IMR-90 (cell line): ENCODE data around the gene NAXE. TPM values are rescaled to one million over a fixed set of nuclear protein-coding genes. Genes with fewer than 3 reads are reported as not detected.

ENCODE experiments used
- ATAC-seq: fragments of 200-7000 bp; cut with Tn5 transposase; 2 replicates; pipeline ENCODE4 v1.9.1; 2020; ENCODE audit warnings: low read depth, mild to moderate bottlenecking, moderate library complexity
- BruUV-seq: library from RNA; stranded (reverse); fragments of 400-500 nt; replicated peaks from 2 replicates; lab custom pipeline; 2021; lab: Mats Ljungman, UMichigan
- CTCF ChIA-PET: fragments of 300-600 bp; formaldehyde crosslinking; extraction: SDS; loops from one replicate; lab custom pipeline; 2021; ENCODE audit warnings: antibody characterized with exemption; lab: Yijun Ruan, JAX
- POLR2A ChIA-PET: fragments of 300-600 bp; sonication (Branson Sonifier 250); formaldehyde crosslinking; loops from one replicate; lab custom pipeline; 2022; ENCODE audit warnings: antibody characterized with exemption; ENCODE audit not compliant: unreplicated experiment; lab: Charles Lee
- DNase-seq: peaks from one replicate; pipeline ENCODE4 v3.0.0; 2013
- H2AFZ ChIP-seq: replicated peaks from 2 replicates; pipeline ENCODE3; 2013; ENCODE audit warnings: low read length, mild to moderate bottlenecking; ENCODE audit not compliant: poor library complexity
- H2AK5ac ChIP-seq: 2 replicates; pipeline ENCODE4 v1.6.1; 2013; ENCODE audit warnings: low read depth, low read length, inconsistent platforms
- H2AK9ac ChIP-seq: replicated peaks from 2 replicates; pipeline ENCODE3; 2013; ENCODE audit warnings: mild to moderate bottlenecking, low read depth, low read length, moderate library complexity; ENCODE audit not compliant: poor library complexity
- H2BK120ac ChIP-seq: 2 replicates; pipeline ENCODE4 v1.6.1; 2013; ENCODE audit warnings: low read depth, low read length, inconsistent platforms
- H2BK15ac ChIP-seq: 3 replicates; pipeline ENCODE4 v1.6.1; 2013; ENCODE audit warnings: low read depth, low read length, inconsistent platforms
- H2BK20ac ChIP-seq: 2 replicates; pipeline ENCODE4 v1.6.1; 2013; ENCODE audit warnings: low read depth, mild to moderate bottlenecking, inconsistent platforms, low read length, moderate library complexity
- H2BK5ac ChIP-seq: 2 replicates; pipeline ENCODE4 v1.6.1; 2013; ENCODE audit warnings: mild to moderate bottlenecking, low read depth, low read length, inconsistent platforms; ENCODE audit not compliant: poor library complexity, severe bottlenecking
- H3K14ac ChIP-seq: replicated peaks from 2 replicates; pipeline ENCODE4 v1.6.1; 2013; ENCODE audit warnings: low read depth, low read length, inconsistent platforms
- H3K18ac ChIP-seq: 2 replicates; pipeline ENCODE4 v1.6.1; 2013; ENCODE audit warnings: low read depth, low read length, control low read depth
- H3K23ac ChIP-seq: 2 replicates; pipeline ENCODE4 v1.6.1; 2013; ENCODE audit warnings: low read depth, low read length, inconsistent platforms
- H3K27ac ChIP-seq: 2 replicates; pipeline ENCODE4 v1.5.1; 2013; ENCODE audit warnings: mild to moderate bottlenecking, control low read depth, low read length; ENCODE audit not compliant: insufficient read depth
- H3K27me3 ChIP-seq: 2 replicates; pipeline ENCODE4 v1.6.1; 2013; ENCODE audit warnings: low read length; ENCODE audit not compliant: control insufficient read depth, insufficient read depth
- H3K36me3 ChIP-seq: 2 replicates; pipeline ENCODE4 v1.6.1; 2013; ENCODE audit warnings: low read length, mixed read lengths; ENCODE audit not compliant: control insufficient read depth, insufficient read depth
- H3K4ac ChIP-seq: 2 replicates; pipeline ENCODE4 v1.6.1; 2013; ENCODE audit warnings: low read depth, low read length, inconsistent platforms
- H3K4me1 ChIP-seq: 2 replicates; pipeline ENCODE4 v1.6.1; 2013; ENCODE audit warnings: low read length, mixed read lengths; ENCODE audit not compliant: control insufficient read depth, insufficient read depth
- H3K4me2 ChIP-seq: 2 replicates; pipeline ENCODE4 v1.6.1; 2013; ENCODE audit warnings: low read depth, mild to moderate bottlenecking, control low read depth, low read length, moderate library complexity
- H3K4me3 ChIP-seq: 2 replicates; pipeline ENCODE4 v1.5.1; 2013; ENCODE audit warnings: low read depth, mild to moderate bottlenecking, control low read depth, low read length, moderate library complexity; ENCODE audit not compliant: insufficient read depth
- H3K56ac ChIP-seq: 2 replicates; pipeline ENCODE4 v1.6.1; 2013; ENCODE audit warnings: low read length, inconsistent platforms; ENCODE audit not compliant: insufficient read depth; ENCODE audit errors: extremely low read depth
- H3K79me1 ChIP-seq, 2 experiments: 2 replicates each; pipeline ENCODE4 v1.6.1; 2013; ENCODE audit warnings: low read length in 2 of 2, inconsistent platforms in 1 of 2, low read depth in 1 of 2
- H3K9ac ChIP-seq: 2 replicates; pipeline ENCODE4 v1.6.1; 2013; ENCODE audit warnings: low read depth, low read length, control low read depth
- H3K9me1 ChIP-seq: 2 replicates; pipeline ENCODE4 v1.6.1; 2013; ENCODE audit warnings: low read length, inconsistent platforms; ENCODE audit not compliant: insufficient read depth
- H3K9me3 ChIP-seq: 2 replicates; pipeline ENCODE4 v1.6.1; 2013; ENCODE audit warnings: low read length; ENCODE audit not compliant: control insufficient read depth, insufficient read depth
- H4K20me1 ChIP-seq: 2 replicates; pipeline ENCODE4 v1.6.1; 2013; ENCODE audit warnings: low read length, inconsistent platforms; ENCODE audit not compliant: insufficient read depth
- H4K5ac ChIP-seq: 2 replicates; pipeline ENCODE4 v1.6.1; 2013; ENCODE audit warnings: mild to moderate bottlenecking, low read depth, low read length, control low read depth
- H4K8ac ChIP-seq, 2 experiments: 2 replicates each; pipeline ENCODE4 v1.6.1; 2013; ENCODE audit warnings: low read depth in 2 of 2, low read length in 2 of 2, control low read depth in 1 of 2, inconsistent platforms in 1 of 2
- H4K91ac ChIP-seq: 2 replicates; pipeline ENCODE4 v1.6.1; 2013; ENCODE audit warnings: low read depth, low read length, inconsistent platforms; ENCODE audit not compliant: insufficient read depth
- BHLHE40 ChIP-seq: fragments of 150-350 bp; IDR thresholded peaks from 2 replicates; pipeline ENCODE4 v1.6.1; 2016; ENCODE audit warnings: mild to moderate bottlenecking, low read depth, low read length
- CEBPB ChIP-seq: IDR thresholded peaks from 2 replicates; pipeline ENCODE4 v1.6.1; 2012; ENCODE audit warnings: low read depth, low read length, improper control_type of control experiment
- CHD1 ChIP-seq: IDR thresholded peaks from 2 replicates; pipeline ENCODE4 v1.6.1; 2012; ENCODE audit warnings: low read depth, low read length, improper control_type of control experiment
- CTCF ChIP-seq: conservative IDR thresholded peaks from 2 replicates; pipeline ENCODE4 v1.5.1; 2012; ENCODE audit warnings: mild to moderate bottlenecking, low read depth, low read length, improper control_type of control experiment
- FOS ChIP-seq: fragments of 150-350 bp; IDR thresholded peaks from 2 replicates; pipeline ENCODE4 v1.6.1; 2016; ENCODE audit warnings: low read depth, low read length
- MAFK ChIP-seq: IDR thresholded peaks from 2 replicates; pipeline ENCODE4 v1.6.1; 2012; ENCODE audit warnings: low read depth, low read length, improper control_type of control experiment
- MAZ ChIP-seq: IDR thresholded peaks from 2 replicates; pipeline ENCODE4 v1.6.1; 2012; ENCODE audit warnings: low read depth, mild to moderate bottlenecking, low read length, improper control_type of control experiment, moderate library complexity, borderline replicate concordance
- MXI1 ChIP-seq: IDR thresholded peaks from 2 replicates; pipeline ENCODE4 v1.6.1; 2012; ENCODE audit warnings: low read depth, mild to moderate bottlenecking, low read length, moderate library complexity, borderline replicate concordance
- NFE2L2 ChIP-seq: fragments of 150-350 bp; IDR thresholded peaks from 2 replicates; pipeline ENCODE4 v1.6.1; 2016; ENCODE audit warnings: low read depth, mild to moderate bottlenecking, low read length
- POLR2A ChIP-seq: IDR thresholded peaks from 2 replicates; pipeline ENCODE4 v1.6.1; 2012; ENCODE audit warnings: mild to moderate bottlenecking, low read depth, low read length
- RAD21 ChIP-seq: IDR thresholded peaks from 2 replicates; pipeline ENCODE4 v1.6.1; 2012; ENCODE audit warnings: low read length, improper control_type of control experiment
- RCOR1 ChIP-seq: IDR thresholded peaks from 2 replicates; pipeline ENCODE4 v1.6.1; 2012; ENCODE audit warnings: mild to moderate bottlenecking, low read length, improper control_type of control experiment; ENCODE audit not compliant: insufficient replicate concordance
- RFX5 ChIP-seq: IDR thresholded peaks from 2 replicates; pipeline ENCODE4 v1.8.0; 2012; ENCODE audit warnings: low read depth, mild to moderate bottlenecking, low read length, moderate library complexity
- SMC3 ChIP-seq: fragments of 150-350 bp; IDR thresholded peaks from 2 replicates; pipeline ENCODE4 v1.6.1; 2016; ENCODE audit warnings: low read depth, mild to moderate bottlenecking, antibody characterized with exemption, low read length, moderate library complexity
- USF2 ChIP-seq: fragments of 150-350 bp; IDR thresholded peaks from 2 replicates; pipeline ENCODE4 v1.6.1; 2017; ENCODE audit warnings: mild to moderate bottlenecking, antibody characterized with exemption, low read length, low read depth
- WGBS, 2 experiments: methylation state at CpG; one replicate each; pipeline versions ENCODE4 v1.1.5 to v1.1.7; 2013; ENCODE audit warnings: missing lambda C conversion rate in 2 of 2; ENCODE audit not compliant: insufficient read length in 1 of 2; ENCODE audit errors: extremely low coverage in 2 of 2; 5-methylcytosine and 5-hydroxymethylcytosine counted together
- dilution Hi-C: fragments of 300-500 bp; cut with HindIII; formaldehyde crosslinking; loops from one replicate; pipeline ENCODE4 v1.14.3; 2018; ENCODE audit warnings: low sequenced_read_pairs; ENCODE audit not compliant: unreplicated experiment
- in situ Hi-C: fragments of 300-500 bp; cut with MboI; formaldehyde crosslinking; loops from 3 replicates; pipeline ENCODE4 v1.14.3; 2019; ENCODE audit warnings: low sequenced_read_pairs, inconsistent platforms, mixed read lengths
- intact Hi-C: fragments of 100-400 bp; cut with micrococcal nuclease; formaldehyde crosslinking; loops from 2 replicates; pipeline ENCODE4 v1.10.0; 2022
- polyA plus RNA-seq, 3 experiments: library from polyadenylated mRNA; depleted of rRNA; stranded (reverse); fragments of >200 nt; gene quantifications; 2 replicates each; pipeline ENCODE4 v1.2.3, GENCODE V29; 2012; ENCODE audit warnings: low replicate concordance in 1 of 3
- total RNA-seq: library from RNA; depleted of rRNA; stranded (reverse); fragments of >200 nt; gene quantifications from 2 replicates; pipeline ENCODE4 v1.2.3, GENCODE V29; 2012
- TF ChIP-seq, protein P1 (sequence below): fragments of 150-350 bp; IDR thresholded peaks from 2 replicates; pipeline ENCODE4 v1.6.1; 2016; ENCODE audit warnings: low read depth, mild to moderate bottlenecking, low read length, moderate library complexity, borderline replicate concordance

The NAXE gene
- total and polyA plus RNA-seq, 2 of the 4 experiments (the other 2 are of a cell fraction), result 61.0 to 74.2 TPM

- Histone ChIP-seq H2BK20ac (no peak overlapping the region), H3K27me3 (peaks cover 69% of the 10 kb centered on the region), H3K4me2 (no peak overlapping the region), H3K27ac (no peak overlapping the region), H4K8ac (no peak overlapping the region), H4K5ac (no peak overlapping the region), H2BK5ac (no peak overlapping the region), H4K20me1 (no peaks in the 10 kb centered on the region; the same call in none of the 2 replicates), H3K9me1 (no peaks in the 10 kb centered on the region), H2BK120ac (no peak overlapping the region), H3K56ac (no peak overlapping the region), H3K9ac (no peak overlapping the region), H3K4me3 (no peak overlapping the region), H2AFZ (no peak overlapping the region), H3K79me1 (no peaks in the 10 kb centered on the region), H4K91ac (no peak overlapping the region), H2BK15ac (no peak overlapping the region), H3K4me1 (peaks cover 8% of the 10 kb centered on the region), H3K18ac (no peak overlapping the region), H2AK5ac (no peak overlapping the region), H3K14ac (no peak overlapping the region), H3K4ac (no peak overlapping the region), H2AK9ac (no peak overlapping the region), H3K9me3 (no peaks in the 10 kb centered on the region), H3K23ac (no peak overlapping the region), H3K36me3 (no peaks in the 10 kb centered on the region)
- intact Hi-C loops, result no loop called here
- BruUV-seq, result no TSS peak
- POLR2A ChIA-PET, result no interaction called here
- no peak for ATAC-seq
- WGBS, 2 experiments, result no CpG with 5 or more reads among the region's 6 CpGs
- in situ Hi-C loops, result no loop called here
- TF ChIP-seq RFX5, result no peak
- TF ChIP-seq CTCF, result no peak
- TF ChIP-seq MAZ, result no peak
- TF ChIP-seq SMC3, result no peak
- no peak for TF ChIP-seq RAD21
- TF ChIP-seq CHD1, result no peak
- TF ChIP-seq BHLHE40, result no peak
- TF ChIP-seq MAFK, result no peak
- no peak for TF ChIP-seq RCOR1
- TF ChIP-seq MXI1, result no peak
- no peak for TF ChIP-seq FOS
- TF ChIP-seq, protein P1, sequence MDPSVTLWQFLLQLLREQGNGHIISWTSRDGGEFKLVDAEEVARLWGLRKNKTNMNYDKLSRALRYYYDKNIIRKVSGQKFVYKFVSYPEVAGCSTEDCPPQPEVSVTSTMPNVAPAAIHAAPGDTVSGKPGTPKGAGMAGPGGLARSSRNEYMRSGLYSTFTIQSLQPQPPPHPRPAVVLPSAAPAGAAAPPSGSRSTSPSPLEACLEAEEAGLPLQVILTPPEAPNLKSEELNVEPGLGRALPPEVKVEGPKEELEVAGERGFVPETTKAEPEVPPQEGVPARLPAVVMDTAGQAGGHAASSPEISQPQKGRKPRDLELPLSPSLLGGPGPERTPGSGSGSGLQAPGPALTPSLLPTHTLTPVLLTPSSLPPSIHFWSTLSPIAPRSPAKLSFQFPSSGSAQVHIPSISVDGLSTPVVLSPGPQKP, result no peak
- TF ChIP-seq CEBPB, result no peak
- TF ChIP-seq USF2, result no peak
- no peak for TF ChIP-seq NFE2L2
- no peak for TF ChIP-seq POLR2A
- CTCF ChIA-PET, result interaction anchor here (1.3 kb wide), 1 partner anchor 106 kb away, joined by 4 read pairs; no protein-coding TSS in a partner anchor
- DNase-seq, result no peak
- dilution Hi-C loops, result no loop called here
Measured at GRCh38 chr1:156619582-156619955, 28.0 kb downstream of the NAXE start.
